Fibroblast of lung (primary cell): ENCODE data around the gene ABCC9. TPM values are rescaled to one million over a fixed set of nuclear protein-coding genes. Genes with fewer than 3 reads are reported as not detected.

ENCODE experiments used
- DNase-seq, 2 donors: peaks; one replicate each; pipeline versions ENCODE4 v3.0.0 to v3.0.0-alpha.2; 2010; ENCODE audit warnings: low read depth in 2 of 2
- H2AFZ ChIP-seq: 2 replicates; pipeline ENCODE4 v1.5.1; 2012; ENCODE audit warnings: low read length, control low read depth, inconsistent platforms
- H3K27ac ChIP-seq: 2 replicates; pipeline ENCODE4 v1.5.1; 2011; ENCODE audit warnings: low read length, control low read depth; ENCODE audit not compliant: insufficient read depth
- H3K27me3 ChIP-seq: 2 replicates; pipeline ENCODE4 v1.5.1; 2011; ENCODE audit warnings: mild to moderate bottlenecking, low read length; ENCODE audit not compliant: control insufficient read depth, insufficient read depth
- H3K36me3 ChIP-seq: 2 replicates; pipeline ENCODE4 v1.5.1; 2011; ENCODE audit warnings: low read length; ENCODE audit not compliant: control insufficient read depth, insufficient read depth
- H3K4me1 ChIP-seq: 2 replicates; pipeline ENCODE4 v1.5.1; 2011; ENCODE audit warnings: low read length; ENCODE audit not compliant: control insufficient read depth, insufficient read depth; ENCODE audit errors: extremely low read depth
- H3K4me2 ChIP-seq: 2 replicates; pipeline ENCODE4 v1.5.1; 2011; ENCODE audit warnings: low read length, control low read depth; ENCODE audit not compliant: insufficient read depth; ENCODE audit errors: extremely low read depth
- H3K4me3 ChIP-seq, 4 experiments: fragments of 200-600 bp in 1 of 4; sonication (generic) in 1 of 4; replicated peaks in 1 of 4; 2 replicates each; pipeline ENCODE4 v1.5.1; 2011 to 2016; ENCODE audit warnings: low read length in 4 of 4, low read depth in 3 of 4, mild to moderate bottlenecking in 3 of 4, control low read depth in 2 of 4, inconsistent platforms in 1 of 4, mixed read lengths in 1 of 4; ENCODE audit not compliant: insufficient read depth in 1 of 4; ENCODE audit errors: control extremely low read depth in 1 of 4
- H3K79me2 ChIP-seq: 2 replicates; pipeline ENCODE4 v1.5.1; 2012; ENCODE audit warnings: mild to moderate bottlenecking, low read length, inconsistent platforms; ENCODE audit not compliant: control insufficient read depth, insufficient read depth
- H3K9ac ChIP-seq: 2 replicates; pipeline ENCODE4 v1.5.1; 2011; ENCODE audit warnings: mild to moderate bottlenecking, low read length, control low read depth; ENCODE audit not compliant: insufficient read depth
- H3K9me3 ChIP-seq: 2 replicates; pipeline ENCODE4 v1.5.1; 2012; ENCODE audit warnings: low read depth, low read length; ENCODE audit not compliant: control insufficient read depth, insufficient read depth
- H4K20me1 ChIP-seq: 2 replicates; pipeline ENCODE4 v1.5.1; 2011; ENCODE audit warnings: low read length; ENCODE audit not compliant: control insufficient read depth, insufficient read depth; ENCODE audit errors: extremely low read depth
- EZH2 ChIP-seq: IDR thresholded peaks from 2 replicates; pipeline ENCODE4 v1.5.1; 2012; ENCODE audit warnings: low read length, control low read depth, mild to moderate bottlenecking; ENCODE audit errors: missing control alignments
- polyA plus RNA-seq, 2 donors: library from polyadenylated mRNA; depleted of rRNA in 1 of 2; stranded (reverse) in 1 of 2; unstranded in 1 of 2; fragments of >200 nt; gene quantifications; 2 replicates each; pipeline ENCODE4 v1.2.1, GENCODE V29; 2011 to 2012; ENCODE audit warnings: missing spikeins in 1 of 2
- total RNA-seq: library from RNA; depleted of rRNA; stranded (reverse); fragments of >200 nt; gene quantifications from 2 replicates; pipeline ENCODE4 v1.2.1, GENCODE V29; 2014
- TF ChIP-seq, protein P1 (sequence below), 2 donors: IDR thresholded peaks in 1 of 2; conservative IDR thresholded peaks in 1 of 2; 1 replicate in 1 of 2; 2 replicates in 1 of 2; pipeline ENCODE4 v1.5.1; 2011 to 2012; ENCODE audit warnings: low read length in 2 of 2, control low read depth in 1 of 2, inconsistent platforms in 1 of 2, low read depth in 1 of 2, mild to moderate bottlenecking in 1 of 2

The ABCC9 gene
- total and polyA plus RNA-seq, 2 donors (not counting 1 experiment from before 2014, with no cell fraction given) = 9.9 to 31.1 TPM

DNA sequence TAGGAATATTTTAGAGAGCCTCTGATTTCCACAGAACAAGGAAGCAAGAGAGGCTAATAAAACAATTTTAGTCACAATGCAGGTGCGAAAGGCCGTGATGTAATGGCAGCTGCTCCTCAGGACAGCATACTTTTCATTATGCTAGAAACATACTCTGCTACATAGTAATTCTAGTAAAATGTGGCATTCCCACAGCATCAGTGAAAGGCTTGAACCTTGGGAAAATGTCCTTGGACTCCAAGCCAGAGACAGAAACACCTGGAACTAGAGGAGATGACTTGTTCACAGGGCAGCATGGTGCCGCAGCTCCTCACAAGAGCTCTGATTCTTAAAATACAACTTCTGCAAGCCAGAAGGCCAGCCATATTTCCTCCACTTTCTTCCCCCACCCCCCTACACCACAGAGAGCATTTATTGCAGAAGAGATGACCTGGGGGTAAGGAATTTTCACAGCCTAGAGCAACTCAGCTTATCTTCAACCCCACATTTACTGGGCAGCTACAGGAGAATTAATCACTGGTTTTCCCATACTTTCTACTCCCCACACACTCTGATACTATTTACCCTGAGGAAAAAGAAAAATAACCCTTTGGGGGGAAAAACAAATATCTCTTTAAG, 15.8 kb downstream of the ABCC9 start:
- Histone ChIP-seq H3K36me3 (no peaks in the 10 kb centered on the region), H4K20me1 (no peaks in the 10 kb centered on the region), H3K9me3 (no peaks in the 10 kb centered on the region), H3K27me3 (no peaks in the 10 kb centered on the region), H3K4me3 (no peak overlapping the region), H3K79me2 (no peaks in the 10 kb centered on the region), H3K27ac (no peak overlapping the region), H3K9ac (no peak overlapping the region), H3K4me1 (no peaks in the 10 kb centered on the region), H2AFZ (no peak overlapping the region), H3K4me2 (no peak overlapping the region)
- DNase-seq = no peak
- TF ChIP-seq, protein P1, sequence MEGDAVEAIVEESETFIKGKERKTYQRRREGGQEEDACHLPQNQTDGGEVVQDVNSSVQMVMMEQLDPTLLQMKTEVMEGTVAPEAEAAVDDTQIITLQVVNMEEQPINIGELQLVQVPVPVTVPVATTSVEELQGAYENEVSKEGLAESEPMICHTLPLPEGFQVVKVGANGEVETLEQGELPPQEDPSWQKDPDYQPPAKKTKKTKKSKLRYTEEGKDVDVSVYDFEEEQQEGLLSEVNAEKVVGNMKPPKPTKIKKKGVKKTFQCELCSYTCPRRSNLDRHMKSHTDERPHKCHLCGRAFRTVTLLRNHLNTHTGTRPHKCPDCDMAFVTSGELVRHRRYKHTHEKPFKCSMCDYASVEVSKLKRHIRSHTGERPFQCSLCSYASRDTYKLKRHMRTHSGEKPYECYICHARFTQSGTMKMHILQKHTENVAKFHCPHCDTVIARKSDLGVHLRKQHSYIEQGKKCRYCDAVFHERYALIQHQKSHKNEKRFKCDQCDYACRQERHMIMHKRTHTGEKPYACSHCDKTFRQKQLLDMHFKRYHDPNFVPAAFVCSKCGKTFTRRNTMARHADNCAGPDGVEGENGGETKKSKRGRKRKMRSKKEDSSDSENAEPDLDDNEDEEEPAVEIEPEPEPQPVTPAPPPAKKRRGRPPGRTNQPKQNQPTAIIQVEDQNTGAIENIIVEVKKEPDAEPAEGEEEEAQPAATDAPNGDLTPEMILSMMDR (conservative IDR thresholded peaks at IDR 0.05 in 1 of 2, IDR thresholded peaks at IDR 0.05 in 1 of 2; ENCODE audit: low read depth in 1 of 2, low read length in 2 of 2) = no peak
- TF ChIP-seq EZH2 = no peak

DNA sequence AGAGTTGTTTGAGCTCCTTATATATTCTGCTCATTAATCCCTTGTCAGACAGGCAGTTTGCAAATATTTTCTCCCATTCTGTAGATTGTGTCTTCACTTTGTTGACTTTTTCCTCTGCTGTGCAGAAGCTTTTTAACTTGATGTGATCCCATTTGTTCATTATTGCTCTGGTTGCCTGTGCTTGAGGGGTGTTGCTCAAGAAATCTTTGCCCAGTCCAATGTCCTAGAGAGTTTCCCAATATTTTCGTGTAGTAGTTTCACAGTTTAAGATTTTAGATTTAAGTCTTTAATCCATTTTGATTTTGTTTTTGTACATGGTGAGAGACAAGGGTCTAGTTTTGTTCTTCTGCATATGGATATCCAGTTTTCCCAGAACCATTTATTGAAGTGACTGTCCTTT, 19.8 kb downstream of the ABCC9 start:
- Histone ChIP-seq H3K27me3 (no peaks in the 10 kb centered on the region), H2AFZ (no peak overlapping the region), H3K79me2 (no peaks in the 10 kb centered on the region), H3K9me3 (no peaks in the 10 kb centered on the region), H3K27ac (no peak overlapping the region), H3K9ac (no peak overlapping the region), H3K36me3 (no peaks in the 10 kb centered on the region), H3K4me2 (no peak overlapping the region), H3K4me3 (no peak overlapping the region), H4K20me1 (no peaks in the 10 kb centered on the region), H3K4me1 (no peaks in the 10 kb centered on the region)
- no peak for TF ChIP-seq EZH2
- TF ChIP-seq, protein P1 (conservative IDR thresholded peaks at IDR 0.05 in 1 of 2, IDR thresholded peaks at IDR 0.05 in 1 of 2; ENCODE audit: low read depth in 1 of 2, low read length in 2 of 2) = no peak
- no peak for DNase-seq

DNA sequence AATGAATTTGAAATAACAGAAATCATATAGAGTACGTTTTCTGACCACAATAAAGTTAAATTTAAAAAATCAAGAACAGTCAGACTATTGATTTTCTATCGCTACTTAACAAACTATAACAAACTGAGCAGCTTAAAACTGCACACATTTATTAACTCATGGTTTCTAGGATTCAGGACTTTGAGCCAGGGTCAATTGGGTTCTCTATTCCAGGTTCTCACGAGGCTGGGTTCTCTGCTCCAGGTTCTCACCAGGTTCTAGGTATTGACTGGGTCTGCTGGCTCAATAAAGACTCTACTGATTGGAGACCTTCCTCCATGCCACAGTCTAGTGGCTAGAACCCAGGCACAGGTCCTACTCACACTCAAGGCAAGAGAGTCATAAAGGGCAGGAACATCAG, 22.8 kb downstream of the ABCC9 start:
- Histone ChIP-seq H3K9ac (no peak overlapping the region), H3K79me2 (no peaks in the 10 kb centered on the region), H3K4me2 (no peak overlapping the region), H3K27me3 (no peaks in the 10 kb centered on the region), H4K20me1 (no peaks in the 10 kb centered on the region), H3K4me3 (no peak overlapping the region), H3K9me3 (no peaks in the 10 kb centered on the region), H3K27ac (no peak overlapping the region), H3K36me3 (no peaks in the 10 kb centered on the region), H3K4me1 (no peaks in the 10 kb centered on the region), H2AFZ (no peak overlapping the region)
- TF ChIP-seq, protein P1 (conservative IDR thresholded peaks at IDR 0.05 in 1 of 2, IDR thresholded peaks at IDR 0.05 in 1 of 2; ENCODE audit: low read depth in 1 of 2, low read length in 2 of 2) = no peak
- no peak for TF ChIP-seq EZH2
- no peak for DNase-seq
